WERI-Rb-1 (cell line): ENCODE data around the gene GRIK3.

Source experiments
- DNase-seq: peaks from one replicate; pipeline ENCODE4 v3.0.0-alpha.2; 2020
- H3K27ac ChIP-seq: fragments of 250-450 bp; sonication (Bioruptor Pico); 2 replicates; pipeline ENCODE4 v1.5.1; 2020; ENCODE audit warnings: mild to moderate bottlenecking, moderate library complexity
- H3K27me3 ChIP-seq: fragments of 250-450 bp; sonication (Bioruptor Pico); 2 replicates; pipeline ENCODE4 v1.5.1; 2021; ENCODE audit warnings: mild to moderate bottlenecking, low read depth, moderate library complexity; ENCODE audit not compliant: insufficient read depth, severe bottlenecking
- H3K36me3 ChIP-seq: fragments of 250-450 bp; sonication (Bioruptor Pico); 2 replicates; pipeline ENCODE4 v1.5.1; 2020; ENCODE audit warnings: mild to moderate bottlenecking, moderate library complexity
- H3K4me3 ChIP-seq: 2 replicates; pipeline ENCODE4 v1.5.1; 2011; ENCODE audit warnings: low read depth, mild to moderate bottlenecking, control low read depth, low read length
- H3K9me3 ChIP-seq: fragments of 250-450 bp; sonication (Bioruptor Pico); 2 replicates; pipeline ENCODE4 v1.5.1; 2021; ENCODE audit warnings: mild to moderate bottlenecking, moderate library complexity; ENCODE audit not compliant: severe bottlenecking
- TF ChIP-seq, protein P1 (sequence below): IDR thresholded peaks from 2 replicates; pipeline ENCODE4 v1.5.1; 2011; ENCODE audit warnings: low read depth, mild to moderate bottlenecking, control low read depth, inconsistent platforms, low read length

Gene GRIK3

DNA sequence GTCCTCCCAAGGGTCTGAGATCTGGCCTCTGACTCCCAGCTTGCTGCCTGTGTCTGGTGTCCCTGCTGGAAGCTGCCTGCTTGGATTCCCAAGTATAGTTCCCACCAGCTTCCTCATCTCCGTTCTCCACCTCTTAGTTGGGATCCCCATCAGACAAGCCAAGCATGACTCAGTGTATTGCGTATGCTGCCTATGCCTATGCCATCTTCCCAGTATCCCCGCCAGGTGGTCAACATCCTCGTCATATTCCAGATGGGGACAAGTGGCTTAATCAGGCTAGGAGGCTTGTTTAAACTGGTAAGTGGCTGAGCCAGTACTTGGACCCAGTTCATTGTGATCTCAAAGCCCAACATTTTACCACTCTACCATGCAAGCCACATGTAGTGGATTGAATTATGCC lies 204.4 kb downstream of the GRIK3 start:
- Histone ChIP-seq H3K27me3 (no peaks in the 10 kb centered on the region), H3K4me3 (no peak overlapping the region), H3K9me3 (no peaks in the 10 kb centered on the region)

DNA sequence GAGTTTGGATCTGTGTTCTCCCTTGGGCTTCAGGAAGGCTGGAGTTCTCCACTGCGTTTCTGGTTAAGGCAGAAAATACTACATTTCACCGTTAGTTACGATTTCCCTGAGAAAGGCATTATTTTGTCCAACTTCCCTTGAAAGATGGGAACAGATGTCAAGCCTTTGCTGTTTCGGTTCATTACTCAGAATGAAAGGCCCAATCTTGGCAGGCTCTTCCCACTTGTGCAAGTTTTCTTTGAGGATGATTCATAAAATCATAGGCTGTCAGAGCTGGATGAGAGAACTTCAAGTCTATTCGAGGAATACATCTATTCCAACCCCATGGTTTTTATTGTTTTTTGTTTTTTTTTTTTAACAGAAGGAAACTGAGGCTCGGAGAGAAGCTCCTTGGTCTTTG lies 205.2 kb downstream of the GRIK3 start:
- no peak overlapping the region for H3K4me3 ChIP-seq
- H3K27ac ChIP-seq, result no peak overlapping the region
- peaks cover 25% of the 10 kb centered on the region for H3K36me3 ChIP-seq
- no peaks in the 10 kb centered on the region for H3K27me3 ChIP-seq
- TF ChIP-seq, protein P1, sequence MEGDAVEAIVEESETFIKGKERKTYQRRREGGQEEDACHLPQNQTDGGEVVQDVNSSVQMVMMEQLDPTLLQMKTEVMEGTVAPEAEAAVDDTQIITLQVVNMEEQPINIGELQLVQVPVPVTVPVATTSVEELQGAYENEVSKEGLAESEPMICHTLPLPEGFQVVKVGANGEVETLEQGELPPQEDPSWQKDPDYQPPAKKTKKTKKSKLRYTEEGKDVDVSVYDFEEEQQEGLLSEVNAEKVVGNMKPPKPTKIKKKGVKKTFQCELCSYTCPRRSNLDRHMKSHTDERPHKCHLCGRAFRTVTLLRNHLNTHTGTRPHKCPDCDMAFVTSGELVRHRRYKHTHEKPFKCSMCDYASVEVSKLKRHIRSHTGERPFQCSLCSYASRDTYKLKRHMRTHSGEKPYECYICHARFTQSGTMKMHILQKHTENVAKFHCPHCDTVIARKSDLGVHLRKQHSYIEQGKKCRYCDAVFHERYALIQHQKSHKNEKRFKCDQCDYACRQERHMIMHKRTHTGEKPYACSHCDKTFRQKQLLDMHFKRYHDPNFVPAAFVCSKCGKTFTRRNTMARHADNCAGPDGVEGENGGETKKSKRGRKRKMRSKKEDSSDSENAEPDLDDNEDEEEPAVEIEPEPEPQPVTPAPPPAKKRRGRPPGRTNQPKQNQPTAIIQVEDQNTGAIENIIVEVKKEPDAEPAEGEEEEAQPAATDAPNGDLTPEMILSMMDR, result no peak
- no peak for DNase-seq
- H3K9me3 ChIP-seq, result no peaks in the 10 kb centered on the region

More for the DNA sequence above, 204.4 kb downstream of the GRIK3 start:
- TF ChIP-seq, protein P1, result no peak
- Histone ChIP-seq H3K36me3 (peaks cover 16% of the 10 kb centered on the region), H3K27ac (no peak overlapping the region)
- no peak for DNase-seq

DNA sequence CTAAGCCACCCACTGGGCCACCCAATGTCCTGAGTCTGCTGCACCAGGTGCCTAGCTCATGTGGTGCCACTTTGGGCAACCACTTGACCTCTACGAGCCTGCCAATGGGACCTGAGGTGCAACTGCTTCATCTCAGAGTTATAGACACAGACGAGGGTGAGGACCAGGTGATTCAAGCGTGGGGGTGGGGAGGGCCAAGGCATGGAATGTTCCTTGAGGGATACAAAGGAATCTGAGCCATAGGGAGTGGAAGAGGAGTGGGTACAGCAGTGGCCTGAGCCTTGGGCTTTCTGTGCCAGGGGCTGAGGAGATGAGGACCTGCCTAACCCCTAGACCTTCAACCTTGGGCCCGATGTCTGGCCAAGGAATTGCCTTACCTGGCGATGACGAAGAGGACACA lies 209.1 kb downstream of the GRIK3 start:
- no peaks in the 10 kb centered on the region for H3K9me3 ChIP-seq
- no peak overlapping the region for H3K27ac ChIP-seq
- H3K36me3 ChIP-seq, result peaks cover 60% of the 10 kb centered on the region
- H3K4me3 ChIP-seq, result no peak overlapping the region
- TF ChIP-seq, protein P1, result no peak
- no peak for DNase-seq
- H3K27me3 ChIP-seq, result no peaks in the 10 kb centered on the region

DNA sequence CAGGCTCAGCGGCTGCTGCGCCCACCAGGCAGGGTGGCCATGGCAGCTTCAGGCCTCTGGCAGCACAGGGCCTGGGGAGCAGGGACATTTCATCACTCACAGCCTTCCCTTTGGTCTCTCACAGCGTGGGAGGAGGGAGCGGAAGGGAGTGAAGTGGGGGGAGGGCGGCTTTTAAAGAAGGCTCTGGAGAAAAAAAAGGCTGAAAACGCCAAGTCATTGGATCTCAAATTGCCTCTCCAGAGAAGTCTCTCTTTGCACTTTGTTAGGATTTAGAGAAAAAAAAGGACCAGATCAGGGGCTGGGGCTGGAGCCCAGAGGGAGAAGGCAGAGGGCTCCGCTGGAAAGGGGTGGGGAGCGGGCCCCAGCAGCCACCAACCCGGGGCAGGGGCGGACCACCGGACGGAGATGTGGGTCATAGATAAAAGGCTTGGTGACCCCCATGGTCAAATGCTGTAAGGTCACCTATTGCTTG lies 209.9 kb downstream of the GRIK3 start:
- no peak overlapping the region for H3K27ac ChIP-seq
- H3K4me3 ChIP-seq, result no peak overlapping the region
- H3K27me3 ChIP-seq, result no peaks in the 10 kb centered on the region
- peaks cover 65% of the 10 kb centered on the region for H3K36me3 ChIP-seq
- no peak for DNase-seq
- H3K9me3 ChIP-seq, result no peaks in the 10 kb centered on the region
- TF ChIP-seq, protein P1, result no peak

DNA sequence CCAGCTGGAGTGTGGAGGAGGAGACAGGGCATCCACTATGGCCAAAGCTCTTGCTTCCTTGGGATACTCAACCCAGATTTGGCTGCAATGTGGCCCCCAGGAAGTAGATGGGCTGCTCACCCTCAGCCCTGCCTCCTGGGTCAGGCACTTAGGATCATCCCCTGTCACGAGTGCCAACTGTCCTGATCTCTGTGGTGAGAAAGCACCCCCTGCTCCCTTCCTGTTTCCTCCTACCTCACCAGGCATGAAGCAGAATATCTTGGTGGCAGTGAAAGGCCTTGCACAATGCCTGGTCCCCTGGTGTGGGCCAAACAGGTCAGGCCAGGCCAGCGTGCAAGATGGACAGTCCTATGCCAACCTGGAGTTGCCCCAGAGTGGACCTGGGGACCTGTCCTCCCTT lies 211.7 kb downstream of the GRIK3 start:
- Histone ChIP-seq H3K9me3 (no peaks in the 10 kb centered on the region), H3K4me3 (no peak overlapping the region), H3K36me3 (peaks cover 75% of the 10 kb centered on the region), H3K27ac (no peak overlapping the region), H3K27me3 (no peaks in the 10 kb centered on the region)
- no peak for DNase-seq
- TF ChIP-seq, protein P1, result no peak

DNA sequence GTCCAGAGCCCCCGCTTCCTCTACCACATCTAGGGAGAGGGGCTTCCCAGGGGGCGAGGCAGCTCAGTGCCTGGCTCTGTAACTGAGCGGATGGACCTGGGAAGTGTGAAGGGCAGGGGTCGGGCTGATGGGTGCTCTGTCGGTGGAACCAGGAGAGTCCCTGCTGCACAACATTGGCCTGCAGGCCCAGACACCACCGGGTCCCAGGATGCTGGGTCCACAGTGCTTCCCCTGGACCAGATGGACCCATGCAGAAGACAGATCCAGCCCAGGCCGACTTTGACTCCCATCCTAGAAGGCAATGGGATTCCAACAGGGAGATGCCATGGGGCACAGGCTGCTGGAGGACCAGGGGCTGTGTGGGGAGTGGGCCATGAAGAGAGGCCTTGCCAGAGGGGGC lies 212.9 kb downstream of the GRIK3 start:
- TF ChIP-seq, protein P1, result no peak
- no peak for DNase-seq
- Histone ChIP-seq H3K4me3 (no peak overlapping the region), H3K9me3 (no peaks in the 10 kb centered on the region), H3K36me3 (peaks cover 87% of the 10 kb centered on the region), H3K27ac (no peak overlapping the region), H3K27me3 (no peaks in the 10 kb centered on the region)
